H1 (cell line): ENCODE data around the gene CERCAM. TPM values are rescaled to one million over a fixed set of nuclear protein-coding genes. Genes with fewer than 3 reads are reported as not detected.

Experiments
- CTCF ChIA-PET: fragments of 300-600 bp; sonication (Branson Sonifier 250); formaldehyde crosslinking; loops from one replicate; lab custom pipeline; 2021; ENCODE audit not compliant: partially characterized antibody; lab: Charles Lee
- POLR2A ChIA-PET: fragments of 300-600 bp; sonication (Branson Sonifier 250); formaldehyde crosslinking; loops from one replicate; lab custom pipeline; 2021; ENCODE audit warnings: inconsistent platforms; ENCODE audit not compliant: partially characterized antibody; lab: Charles Lee
- DNase-seq, 2 experiments: peaks; one replicate each; pipeline versions ENCODE4 v3.0.0 to v3.0.0-alpha.2; 2010 to 2022; ENCODE audit warnings: low spot score in 2 of 2, low read depth in 1 of 2, mixed read lengths in 1 of 2
- FAIRE-seq: peaks from 2 replicates; lab custom pipeline; 2011; peaks lifted over from hg19 to GRCh38; lab: Jason Lieb, UNC
- H2AFZ ChIP-seq: 2 replicates; pipeline ENCODE4 v1.8.1; 2012; ENCODE audit warnings: low read length, inconsistent platforms
- H2AK5ac ChIP-seq: 2 replicates; pipeline ENCODE4 v1.6.1; 2013; ENCODE audit warnings: low read depth, low read length
- H2BK120ac ChIP-seq: replicated peaks from 2 replicates; pipeline ENCODE3; 2013; ENCODE audit warnings: low read depth, low read length, inconsistent platforms
- H2BK12ac ChIP-seq: 2 replicates; pipeline ENCODE4 v1.6.1; 2013; ENCODE audit warnings: low read depth, low read length
- H2BK15ac ChIP-seq: 2 replicates; pipeline ENCODE4 v1.6.1; 2013; ENCODE audit warnings: low read length
- H2BK20ac ChIP-seq: 2 replicates; pipeline ENCODE4 v1.6.1; 2013; ENCODE audit warnings: low read length
- H2BK5ac ChIP-seq: 2 replicates; pipeline ENCODE4 v1.6.1; 2013; ENCODE audit warnings: low read depth, low read length
- H3K14ac ChIP-seq: 2 replicates; pipeline ENCODE4 v1.6.1; 2013; ENCODE audit warnings: inconsistent platforms; ENCODE audit not compliant: insufficient read length
- H3K18ac ChIP-seq: 2 replicates; pipeline ENCODE4 v1.6.1; 2013; ENCODE audit warnings: low read length; ENCODE audit errors: extremely low read depth
- H3K23ac ChIP-seq: 2 replicates; pipeline ENCODE4 v1.6.1; 2013; ENCODE audit warnings: inconsistent platforms; ENCODE audit not compliant: insufficient read length
- H3K23me2 ChIP-seq: 2 replicates; pipeline ENCODE4 v1.6.1; 2013; ENCODE audit warnings: low read depth, low read length
- H3K27ac ChIP-seq: 2 replicates; pipeline ENCODE4 v1.6.1; 2011; ENCODE audit warnings: low read depth, low read length, inconsistent platforms
- H3K27me3 ChIP-seq, 4 experiments: replicated peaks in 1 of 4; 1 replicate in 1 of 4; 2 replicates in 3 of 4; pipeline versions ENCODE4 v1.6.1 to v1.8.1; 2011 to 2013; ENCODE audit warnings: low read length in 3 of 4, mild to moderate bottlenecking in 3 of 4, inconsistent platforms in 2 of 4, mixed read lengths in 2 of 4, moderate library complexity in 1 of 4; ENCODE audit not compliant: control insufficient read depth in 3 of 4, insufficient read depth in 3 of 4; ENCODE audit errors: extremely low read depth in 1 of 4
- H3K36me3 ChIP-seq, 4 experiments: 2 replicates each; pipeline versions ENCODE4 v1.6.1 to v1.8.1; 2011 to 2013; ENCODE audit warnings: mild to moderate bottlenecking in 4 of 4, low read length in 3 of 4, moderate library complexity in 2 of 4, control low read depth in 1 of 4, inconsistent platforms in 1 of 4; ENCODE audit not compliant: insufficient read depth in 4 of 4, control insufficient read depth in 2 of 4
- H3K4ac ChIP-seq: replicated peaks from 2 replicates; pipeline ENCODE3; 2013; ENCODE audit warnings: low read length, low read depth, mixed read lengths, inconsistent platforms; ENCODE audit not compliant: insufficient read length
- H3K4me1 ChIP-seq, 4 experiments: replicated peaks in 1 of 4; 1 replicate in 1 of 4; 2 replicates in 3 of 4; pipeline versions ENCODE4 v1.6.1 to v1.8.1; 2011 to 2013; ENCODE audit warnings: low read length in 3 of 4, inconsistent platforms in 2 of 4, mixed read lengths in 1 of 4; ENCODE audit not compliant: insufficient read depth in 4 of 4, control insufficient read depth in 3 of 4
- H3K4me2 ChIP-seq, 2 experiments: 2 replicates each; pipeline versions ENCODE4 v1.6.1 to v1.8.1; 2011 to 2013; ENCODE audit warnings: low read depth in 2 of 2, low read length in 2 of 2, control low read depth in 1 of 2, inconsistent platforms in 1 of 2, mild to moderate bottlenecking in 1 of 2; ENCODE audit not compliant: insufficient read depth in 1 of 2
- H3K4me3 ChIP-seq, 4 experiments: fragments of 200-600, 300-600 bp in 1 of 4; sonication (generic), shearing (Covaris generic), sonication (Bioruptor Twin) in 1 of 4; 2 replicates each; pipeline versions ENCODE4 v1.5.1 to v1.8.1; 2011 to 2016; ENCODE audit warnings: low read length in 4 of 4, low read depth in 3 of 4, control low read depth in 2 of 4, inconsistent platforms in 2 of 4, mild to moderate bottlenecking in 2 of 4, mixed read lengths in 1 of 4, moderate library complexity in 1 of 4; ENCODE audit not compliant: insufficient read depth in 2 of 4; ENCODE audit errors: extremely low read depth in 1 of 4
- H3K56ac ChIP-seq: replicated peaks from 2 replicates; pipeline ENCODE3; 2013; ENCODE audit warnings: low read depth, mild to moderate bottlenecking, mixed read lengths, low read length, inconsistent platforms; ENCODE audit not compliant: insufficient read length
- H3K79me1 ChIP-seq: 2 replicates; pipeline ENCODE4 v1.6.1; 2013; ENCODE audit warnings: low read depth, low read length, control low read depth
- H3K79me2 ChIP-seq, 2 experiments: 2 replicates each; pipeline versions ENCODE4 v1.6.1 to v1.8.1; 2012 to 2013; ENCODE audit warnings: low read length in 2 of 2, mild to moderate bottlenecking in 2 of 2, inconsistent platforms in 1 of 2; ENCODE audit not compliant: insufficient read depth in 2 of 2, control insufficient read depth in 1 of 2
- H3K9ac ChIP-seq, 4 experiments: replicated peaks in 1 of 4; 1 replicate in 1 of 4; 2 replicates in 3 of 4; pipeline versions ENCODE4 v1.6.1 to v1.8.1; 2011 to 2013; ENCODE audit warnings: low read depth in 3 of 4, low read length in 3 of 4, control low read depth in 2 of 4, mild to moderate bottlenecking in 2 of 4, moderate library complexity in 2 of 4, inconsistent platforms in 1 of 4; ENCODE audit errors: extremely low read depth in 1 of 4
- H3K9me3 ChIP-seq, 2 experiments: 2 replicates each; pipeline versions ENCODE4 v1.6.1 to v1.8.1; 2012 to 2013; ENCODE audit warnings: mild to moderate bottlenecking in 2 of 2, moderate library complexity in 2 of 2, control low read depth in 1 of 2, inconsistent platforms in 1 of 2, low read depth in 1 of 2, low read length in 1 of 2, mixed read lengths in 1 of 2; ENCODE audit not compliant: insufficient read depth in 2 of 2
- H4K20me1 ChIP-seq, 2 experiments: replicated peaks in 1 of 2; 2 replicates each; pipeline versions ENCODE3 to v1.8.1; 2011 to 2013; ENCODE audit warnings: inconsistent platforms in 2 of 2, low read length in 2 of 2, mild to moderate bottlenecking in 1 of 2; ENCODE audit not compliant: insufficient read depth in 2 of 2, control insufficient read depth in 1 of 2
- H4K5ac ChIP-seq: 2 replicates; pipeline ENCODE4 v1.6.1; 2013; ENCODE audit warnings: low read length, low read depth, mixed read lengths, inconsistent platforms; ENCODE audit not compliant: insufficient read length
- H4K8ac ChIP-seq: 2 replicates; pipeline ENCODE4 v1.8.0; 2013; ENCODE audit warnings: mild to moderate bottlenecking, moderate library complexity, low read length, inconsistent platforms; ENCODE audit not compliant: insufficient read depth; ENCODE audit errors: extremely low read depth
- H4K91ac ChIP-seq: replicated peaks from 2 replicates; pipeline ENCODE3; 2013; ENCODE audit warnings: low read length, mixed read lengths, inconsistent platforms; ENCODE audit not compliant: insufficient read length
- EZH2 ChIP-seq: fragments of 200-600 bp; sonication (generic); IDR thresholded peaks from 2 replicates; pipeline ENCODE4 v1.7.1; 2012; ENCODE audit warnings: low read depth, mild to moderate bottlenecking, moderate library complexity, low read length, inconsistent platforms; ENCODE audit not compliant: severe bottlenecking
- SUZ12 ChIP-seq: fragments of 200-600 bp; sonication (generic); IDR thresholded peaks from 2 replicates; pipeline ENCODE4 v1.6.1; 2012; ENCODE audit warnings: mild to moderate bottlenecking, inconsistent platforms, low read length, moderate library complexity, mixed read lengths
- whole genome bisulfite sequencing, 2 experiments: shearing (Covaris generic) in 1 of 2; methylation state at CpG; one replicate each; pipeline versions ENCODE4 v1.1.6 to v1.1.7; 2013 to 2015; ENCODE audit warnings: low lambda C conversion rate in 2 of 2, mixed read lengths in 2 of 2, inconsistent platforms in 1 of 2, low coverage in 1 of 2, missing lambda C conversion rate in 1 of 2; ENCODE audit not compliant: insufficient replicate concordance in 2 of 2, insufficient coverage in 1 of 2, insufficient read length in 1 of 2; ENCODE audit errors: extremely low coverage in 1 of 2, missing lambda C conversion rate in 1 of 2; 5-methylcytosine and 5-hydroxymethylcytosine counted together
- polyA plus RNA-seq, 7 experiments: library from polyadenylated mRNA; depleted of rRNA in 3 of 7; stranded (reverse) in 5 of 7; unstranded in 2 of 7; fragments of >200 nt in 5 of 7; fragments of 200-250 nt in 2 of 7; gene quantifications; 1 replicate in 5 of 7; 2 replicates in 1 of 7; 4 replicates in 1 of 7; pipeline versions ENCODE4 v1.2.1 to v1.2.3, GENCODE V29; 2011 to 2013; ENCODE audit warnings: missing spikeins in 2 of 7, mixed read lengths in 2 of 7
- total RNA-seq: library from RNA; stranded (reverse); fragmentation: NEBNext Ultra II Directional; extraction: Animal tissue kit (Norgen Biotek cat#: 25700); gene quantifications from 2 replicates; pipeline ENCODE4 v1.2.1, GENCODE V29; 2021

The CERCAM gene
- total and polyA plus RNA-seq, 2 of the 8 experiments (the other 6 are each of a cell fraction or from before 2014, with no cell fraction given) = 3.1 to 5.2 TPM

GRCh38 chr9:128409450-128409849 is 11.2 kb upstream of the CERCAM start:
- H2AK5ac ChIP-seq = no peak overlapping the region
- no peaks in the 10 kb centered on the region for H3K23me2 ChIP-seq
- H3K4me2 ChIP-seq = peak overlapping the region; percentile 21 to 23; a peak in 3 of 4 replicates
- H2BK12ac ChIP-seq = peak overlapping the region; percentile 13; the same call in 1 of the 2 replicates
- no peak overlapping the region for H3K14ac ChIP-seq
- ChIA-PET POLR2A (interaction anchor here (0.9 to 4.8 kb wide), 9 partner anchors 13 to 132 kb away, joined by 3 to 27 read pairs (median 5); no protein-coding TSS in a partner anchor), CTCF (interaction anchor here (1.0 to 15.7 kb wide), 15 partner anchors 11 to 149 kb away, joined by 3 to 544 read pairs (median 6); partner anchors contain the start of genes CERCAM and URM1)
- peak overlapping the region; percentile 63; the same call in 1 of the 2 replicates for H3K18ac ChIP-seq
- DNase-seq (no peak), FAIRE-seq (no peak)
- peak; percentile 60; the same call in 1 of the 2 replicates for TF ChIP-seq SUZ12
- TF ChIP-seq EZH2 = no peak
- H2AFZ ChIP-seq = no peak overlapping the region
- H3K4ac ChIP-seq = no peak overlapping the region
- peaks cover 0 to 1% of the 10 kb centered on the region in 2 experiments for H4K20me1 ChIP-seq
- H4K5ac ChIP-seq = no peak overlapping the region
- no peaks in the 10 kb centered on the region for H3K79me2 ChIP-seq
- no peak overlapping the region for H3K56ac ChIP-seq
- no peaks in the 10 kb centered on the region for H3K36me3 ChIP-seq
- H3K9ac ChIP-seq = no peak overlapping the region
- no peak overlapping the region for H4K8ac ChIP-seq
- no peak overlapping the region for H4K91ac ChIP-seq
- H2BK5ac ChIP-seq = no peak overlapping the region
- WGBS, 2 experiments = 45% methylated on average over 7 of the region's 8 CpGs; no CpG with 5 or more reads in 1 of the 2 experiments
- no peaks in the 10 kb centered on the region for H3K79me1 ChIP-seq
- H2BK15ac ChIP-seq = no peak overlapping the region
- peaks cover 60 to 85% (median 76%) of the 10 kb centered on the region in 4 experiments for H3K27me3 ChIP-seq
- no peak overlapping the region for H3K23ac ChIP-seq
- peak overlapping the region; percentile 8; the same call in 1 of the 2 replicates for H2BK20ac ChIP-seq
- H2BK120ac ChIP-seq = no peak overlapping the region
- no peak overlapping the region for H3K27ac ChIP-seq
- peaks cover 15 to 45% (median 21%) of the 10 kb centered on the region in 4 experiments for H3K4me1 ChIP-seq
- peaks cover 0 to 3% of the 10 kb centered on the region in 2 experiments; a peak in 1 of 4 replicates for H3K9me3 ChIP-seq
- peak overlapping the region in 2 of 4 experiments; percentile 5; a peak in 2 of 8 replicates for H3K4me3 ChIP-seq
